MM.1S (cell line): ENCODE measurements around the gene RGS12.

Experiments
- DNase-seq: peaks from one replicate; pipeline ENCODE4 v3.0.0-alpha.2; 2015
- H2AFZ ChIP-seq: fragments of 300-600 bp; sonication (generic); 2 replicates; pipeline ENCODE4 v1.6.0; 2016; ENCODE audit warnings: antibody characterized with exemption, low read length
- H3F3A ChIP-seq: fragments of 300-600 bp; sonication (generic); 2 replicates; pipeline ENCODE4 v1.6.1; 2016; ENCODE audit warnings: mild to moderate bottlenecking, antibody characterized with exemption, low read length, moderate library complexity, mixed read lengths; ENCODE audit not compliant: insufficient read depth
- H3K27ac ChIP-seq: fragments of 300-600 bp; sonication (generic); 2 replicates; pipeline ENCODE4 v1.5.1; 2016; ENCODE audit warnings: mild to moderate bottlenecking, low read length
- H3K27me3 ChIP-seq: fragments of 300-600 bp; sonication (generic); replicated peaks from 2 replicates; pipeline ENCODE4 v1.6.0; 2016; ENCODE audit warnings: low read length; ENCODE audit not compliant: insufficient read depth
- H3K36me3 ChIP-seq: fragments of 300-600 bp; sonication (generic); replicated peaks from 2 replicates; pipeline ENCODE4 v1.6.1; 2016; ENCODE audit warnings: mild to moderate bottlenecking, low read length, mixed read lengths; ENCODE audit not compliant: insufficient read depth
- H3K4me1 ChIP-seq: fragments of 300-600 bp; sonication (generic); 2 replicates; pipeline ENCODE4 v1.6.1; 2016; ENCODE audit warnings: low read length, mixed read lengths
- H3K4me2 ChIP-seq: fragments of 300-600 bp; sonication (generic); 2 replicates; pipeline ENCODE4 v1.6.0; 2016; ENCODE audit warnings: low read depth, low read length
- H3K4me3 ChIP-seq: fragments of 300-600 bp; sonication (generic); 2 replicates; pipeline ENCODE4 v1.5.1; 2016; ENCODE audit warnings: low read length, mixed read lengths
- H3K79me2 ChIP-seq: fragments of 300-600 bp; sonication (generic); 2 replicates; pipeline ENCODE4 v1.6.1; 2016; ENCODE audit warnings: mixed run types, low read length, mixed read lengths
- H3K9ac ChIP-seq: fragments of 300-600 bp; sonication (generic); 2 replicates; pipeline ENCODE4 v1.6.1; 2016; ENCODE audit warnings: low read length, mixed read lengths
- H3K9me2 ChIP-seq: fragments of 300-600 bp; sonication (generic); replicated peaks from 2 replicates; pipeline ENCODE4 v1.6.1; 2016; ENCODE audit warnings: mild to moderate bottlenecking, low read length, mixed read lengths; ENCODE audit not compliant: insufficient read depth
- H3K9me3 ChIP-seq: fragments of 300-600 bp; sonication (generic); replicated peaks from 2 replicates; pipeline ENCODE4 v1.6.1; 2016; ENCODE audit warnings: mild to moderate bottlenecking, low read length, mixed read lengths; ENCODE audit not compliant: insufficient read depth
- H4K20me1 ChIP-seq: fragments of 300-600 bp; sonication (generic); 2 replicates; pipeline ENCODE4 v1.6.1; 2016; ENCODE audit warnings: mild to moderate bottlenecking, low read length, moderate library complexity, mixed read lengths; ENCODE audit not compliant: insufficient read depth
- CTCF ChIP-seq: fragments of 300-600 bp; sonication (generic); IDR thresholded peaks from 2 replicates; pipeline ENCODE4 v1.5.1; 2016; ENCODE audit warnings: antibody characterized with exemption, low read length, mixed read lengths
- EZH2 ChIP-seq: fragments of 300-600 bp; sonication (generic); optimal IDR thresholded peaks from 2 replicates; pipeline ENCODE3; 2017; ENCODE audit warnings: low read depth, mild to moderate bottlenecking, antibody characterized with exemption, low read length, mixed read lengths
- EZH2phosphoT487 ChIP-seq: fragments of 300-600 bp; sonication (generic); IDR thresholded peaks from 2 replicates; pipeline ENCODE4 v1.6.1; 2018; ENCODE audit warnings: antibody characterized with exemption, low read length

Gene RGS12

DNA sequence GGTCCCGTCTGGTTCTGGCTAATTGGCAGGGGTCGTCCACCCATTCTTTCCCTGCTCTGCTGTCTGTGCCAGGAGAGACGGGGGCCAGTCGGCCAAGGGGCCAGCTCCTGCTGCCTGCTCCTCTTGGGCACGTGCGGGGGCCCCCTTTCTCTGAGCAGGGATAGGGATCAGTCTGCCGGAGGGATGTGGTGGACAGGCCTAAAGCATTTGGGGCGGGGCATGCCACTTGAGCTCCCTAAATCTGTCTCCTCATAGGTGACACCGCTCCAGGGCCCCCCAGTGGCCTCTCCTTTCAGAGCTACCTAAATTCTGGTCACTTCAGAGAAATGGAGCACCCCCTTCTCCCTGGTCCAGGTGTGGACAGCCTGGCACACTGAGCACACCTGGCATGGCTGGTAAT, 48.1 kb upstream of the RGS12 start:
- no peak for DNase-seq
- Histone ChIP-seq H3K4me2 (no peak overlapping the region), H3K4me3 (no peak overlapping the region), H3K27me3 (no peaks in the 10 kb centered on the region), H3F3A (no peaks in the 10 kb centered on the region), H3K79me2 (no peaks in the 10 kb centered on the region), H3K27ac (no peak overlapping the region), H3K4me1 (no peaks in the 10 kb centered on the region), H3K9me3 (no peaks in the 10 kb centered on the region), H3K9ac (no peak overlapping the region), H3K9me2 (no peaks in the 10 kb centered on the region), H2AFZ (no peak overlapping the region), H3K36me3 (no peaks in the 10 kb centered on the region), H4K20me1 (no peaks in the 10 kb centered on the region)
- TF ChIP-seq CTCF (no peak), EZH2phosphoT487 (no peak), EZH2 (no peak)

DNA sequence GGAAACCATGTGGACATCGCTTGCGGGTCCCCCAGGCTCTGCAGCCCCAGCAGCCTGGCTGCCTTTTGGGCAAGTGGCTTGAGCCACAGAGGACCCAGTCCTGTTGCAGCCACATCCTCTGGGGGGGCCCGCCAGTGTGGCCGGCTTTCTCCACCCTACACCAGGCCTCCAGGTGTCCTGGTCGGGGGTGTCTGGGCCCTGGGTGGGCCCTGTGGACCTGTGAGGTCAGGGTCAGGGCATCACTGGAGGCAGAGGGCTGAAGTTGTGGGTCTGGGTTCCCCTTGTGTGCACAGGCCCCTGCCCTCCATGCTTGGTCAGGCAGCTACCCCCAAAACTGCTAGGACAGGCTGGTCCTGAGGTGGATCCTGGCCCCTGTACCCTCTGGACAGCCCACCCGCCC, 47.1 kb upstream of the RGS12 start:
- no peaks in the 10 kb centered on the region for H3K9me2 ChIP-seq
- H3K9me3 ChIP-seq: no peaks in the 10 kb centered on the region
- no peaks in the 10 kb centered on the region for H3K4me1 ChIP-seq
- H2AFZ ChIP-seq: no peak overlapping the region
- no peaks in the 10 kb centered on the region for H4K20me1 ChIP-seq
- H3K27me3 ChIP-seq: no peaks in the 10 kb centered on the region
- no peaks in the 10 kb centered on the region for H3K79me2 ChIP-seq
- no peak overlapping the region for H3K9ac ChIP-seq
- H3K36me3 ChIP-seq: no peaks in the 10 kb centered on the region
- H3F3A ChIP-seq: no peaks in the 10 kb centered on the region
- DNase-seq: no peak
- H3K27ac ChIP-seq: no peak overlapping the region
- TF ChIP-seq EZH2: no peak
- TF ChIP-seq EZH2phosphoT487: no peak
- TF ChIP-seq CTCF: no peak
- no peak overlapping the region for H3K4me2 ChIP-seq
- H3K4me3 ChIP-seq: no peak overlapping the region

DNA sequence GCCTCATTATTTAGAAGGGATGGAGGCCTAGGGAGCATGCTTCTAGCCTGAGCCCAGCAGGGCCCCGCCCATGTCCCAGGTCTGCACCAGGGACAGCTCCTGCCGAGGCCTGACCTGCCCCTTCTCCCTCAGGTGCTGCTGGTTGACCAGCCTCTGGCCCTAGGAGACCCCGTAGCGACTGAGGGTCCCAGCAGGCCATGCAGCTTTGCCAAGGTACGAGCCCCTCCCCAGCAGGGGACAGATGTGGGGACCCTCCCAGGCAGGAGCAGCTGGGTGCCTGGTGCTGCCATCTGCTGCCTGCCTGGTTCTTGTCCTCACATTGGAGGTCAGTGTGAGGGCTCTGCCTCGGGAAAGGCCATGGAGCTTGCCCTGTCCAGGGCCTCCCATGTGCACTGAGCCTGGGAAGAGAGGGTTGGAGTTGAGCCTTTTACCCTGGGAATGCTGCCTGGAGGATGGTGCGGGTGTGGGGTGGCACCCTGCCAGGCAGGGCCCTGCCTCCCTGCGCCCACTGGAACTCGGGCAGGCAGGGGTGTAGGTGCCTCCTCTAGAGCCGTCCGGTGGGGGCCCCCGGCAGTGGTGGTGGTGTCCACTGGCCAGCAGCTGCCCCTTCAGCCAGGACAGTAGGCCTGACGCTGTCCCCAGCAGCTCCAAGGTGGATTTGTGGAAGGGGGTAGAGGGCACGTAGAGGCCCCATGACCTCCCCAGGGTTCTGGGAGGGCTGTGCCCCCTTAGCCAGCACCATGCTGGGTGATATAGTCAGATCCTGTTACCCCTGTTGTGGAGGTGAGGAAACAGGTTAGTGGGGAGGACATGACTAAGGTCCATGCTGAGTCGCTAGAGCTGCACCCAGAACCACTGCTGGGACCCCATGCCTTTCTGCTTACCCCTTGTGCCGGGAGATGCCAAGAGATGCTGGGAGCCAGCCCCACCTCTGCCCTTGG, 46.1 kb upstream of the RGS12 start:
- no peaks in the 10 kb centered on the region for H3K9me2 ChIP-seq
- H3K4me2 ChIP-seq: no peak overlapping the region
- H2AFZ ChIP-seq: no peak overlapping the region
- H3K9ac ChIP-seq: no peak overlapping the region
- TF ChIP-seq EZH2phosphoT487 (no peak), CTCF (no peak), EZH2 (no peak)
- H3F3A ChIP-seq: no peaks in the 10 kb centered on the region
- H3K4me1 ChIP-seq: no peaks in the 10 kb centered on the region
- H3K79me2 ChIP-seq: no peaks in the 10 kb centered on the region
- H3K36me3 ChIP-seq: no peaks in the 10 kb centered on the region
- no peaks in the 10 kb centered on the region for H3K27me3 ChIP-seq
- H3K4me3 ChIP-seq: no peak overlapping the region
- no peaks in the 10 kb centered on the region for H4K20me1 ChIP-seq
- DNase-seq: no peak
- H3K9me3 ChIP-seq: no peaks in the 10 kb centered on the region
- no peak overlapping the region for H3K27ac ChIP-seq
